Ishikawa (cell line): ENCODE measurements around the gene ACTR3.

Source experiments
- CEBPB ChIP-seq: IDR thresholded peaks from 2 replicates; pipeline ENCODE4 v1.6.1; 2012
- CREB1 ChIP-seq: IDR thresholded peaks from 2 replicates; pipeline ENCODE4 v1.6.1; 2012; ENCODE audit warnings: low read depth
- EGR1 ChIP-seq: IDR thresholded peaks from 2 replicates; pipeline ENCODE4 v1.6.1; 2012
- EP300 ChIP-seq: IDR thresholded peaks from 2 replicates; pipeline ENCODE4 v1.6.1; 2012; ENCODE audit warnings: borderline replicate concordance
- FOXM1 ChIP-seq: IDR thresholded peaks from 2 replicates; pipeline ENCODE4 v1.6.1; 2012; ENCODE audit warnings: low read depth, borderline replicate concordance
- MAX ChIP-seq: IDR thresholded peaks from 2 replicates; pipeline ENCODE4 v1.6.1; 2012
- NFIC ChIP-seq: IDR thresholded peaks from 2 replicates; pipeline ENCODE4 v1.6.1; 2012
- RAD21 ChIP-seq: IDR thresholded peaks from 2 replicates; pipeline ENCODE4 v1.6.1; 2012; ENCODE audit warnings: low read depth
- REST ChIP-seq: IDR thresholded peaks from 2 replicates; pipeline ENCODE4 v1.6.1; 2012; ENCODE audit warnings: low read depth, mild to moderate bottlenecking
- TAF1 ChIP-seq: IDR thresholded peaks from 2 replicates; pipeline ENCODE4 v1.6.1; 2012; ENCODE audit warnings: low read depth, mild to moderate bottlenecking
- TCF12 ChIP-seq: IDR thresholded peaks from 2 replicates; pipeline ENCODE4 v1.6.1; 2012; ENCODE audit warnings: low read depth
- TEAD4 ChIP-seq: IDR thresholded peaks from 2 replicates; pipeline ENCODE4 v1.6.1; 2012
- USF1 ChIP-seq: IDR thresholded peaks from 2 replicates; pipeline ENCODE4 v1.6.1; 2012
- YY1 ChIP-seq: IDR thresholded peaks from 2 replicates; pipeline ENCODE4 v1.6.1; 2012; ENCODE audit warnings: low read depth
- ZBTB7A ChIP-seq: IDR thresholded peaks from 2 replicates; pipeline ENCODE4 v1.6.1; 2012; ENCODE audit warnings: low read depth

The ACTR3 gene

DNA sequence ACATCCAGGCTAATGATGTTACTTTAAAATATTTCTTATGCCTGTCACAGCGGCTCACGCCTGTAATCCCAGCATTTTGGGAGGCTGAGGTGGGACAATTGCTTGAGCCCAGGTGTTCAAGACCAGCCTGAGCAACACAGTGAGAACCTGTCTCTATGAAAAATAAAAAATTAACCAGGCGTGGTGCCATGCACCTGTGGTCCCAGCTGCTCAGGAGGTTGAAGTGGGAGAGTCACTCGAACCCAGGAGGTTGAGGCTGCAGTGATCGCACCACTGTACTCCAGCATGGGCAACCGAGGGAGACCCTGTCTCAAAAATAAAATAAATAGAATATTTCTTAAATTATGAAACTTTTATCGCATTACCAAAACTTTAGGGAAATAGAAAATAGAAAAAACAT lies 28.1 kb upstream of the ACTR3 start:
- TF ChIP-seq MAX (no peak), FOXM1 (no peak), TCF12 (no peak), NFIC (no peak), TEAD4 (no peak), RAD21 (no peak), REST (no peak), USF1 (no peak), EP300 (no peak)

- TF ChIP-seq TEAD4 (no peak), RAD21 (no peak), REST (no peak), TAF1 (no peak)
Observed at GRCh38 chr2:113863144-113863543, 26.7 kb upstream of the ACTR3 start.

DNA sequence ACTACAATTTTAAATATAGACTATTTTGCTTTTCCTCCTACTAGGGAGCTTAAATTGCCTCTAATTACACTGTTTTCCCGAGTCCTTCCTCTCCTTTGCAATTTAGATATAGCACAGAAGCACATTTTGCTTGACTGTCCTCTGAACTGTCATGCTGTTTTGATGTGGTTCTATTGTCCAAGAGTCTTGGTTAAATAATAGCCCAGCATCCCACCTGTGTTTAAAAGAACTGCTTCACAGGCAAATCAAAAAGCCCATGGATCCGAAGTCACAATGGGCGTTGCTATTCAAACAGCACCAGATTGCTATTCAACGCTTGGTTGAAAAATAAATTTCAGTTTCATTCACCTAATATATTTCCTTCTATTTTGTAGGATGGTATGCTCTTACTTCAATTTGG lies 22.3 kb upstream of the ACTR3 start:
- TF ChIP-seq EGR1: no peak
- no peak for TF ChIP-seq CEBPB
- no peak for TF ChIP-seq TCF12
- TF ChIP-seq CREB1: no peak
- no peak for TF ChIP-seq FOXM1
- TF ChIP-seq EP300: no peak
- TF ChIP-seq NFIC: no peak
- no peak for TF ChIP-seq TEAD4
- TF ChIP-seq USF1: no peak
- TF ChIP-seq YY1: no peak
- TF ChIP-seq RAD21: no peak
- TF ChIP-seq MAX: no peak
- no peak for TF ChIP-seq ZBTB7A
- no peak for TF ChIP-seq REST
- TF ChIP-seq TAF1: no peak

DNA sequence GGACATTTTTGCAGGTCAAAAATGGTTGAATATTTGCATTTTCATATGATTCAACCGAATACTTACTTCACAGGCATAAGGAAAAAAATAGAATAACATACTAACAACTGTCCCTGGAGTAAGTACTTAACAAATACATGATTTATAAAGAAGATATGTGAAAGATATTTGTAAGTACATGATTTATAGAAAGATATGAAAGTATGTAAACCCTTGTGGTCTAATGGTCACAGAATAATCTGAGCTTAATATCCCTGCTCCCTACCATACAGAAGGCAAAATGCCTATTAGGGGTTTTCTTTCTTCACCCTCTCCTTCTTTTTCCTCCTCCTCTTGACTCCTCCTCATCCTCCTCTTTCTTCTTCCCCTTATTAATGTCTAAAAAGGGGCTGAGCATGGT lies 20.6 kb upstream of the ACTR3 start:
- TF ChIP-seq CREB1 (no peak), EP300 (no peak), TAF1 (no peak), YY1 (no peak), USF1 (no peak), TCF12 (no peak)

GRCh38 chr2:113872201-113872600 lies 17.7 kb upstream of the ACTR3 start:
- TF ChIP-seq NFIC: no peak
- no peak for TF ChIP-seq TCF12
- no peak for TF ChIP-seq FOXM1
- TF ChIP-seq RAD21: no peak
- TF ChIP-seq TEAD4: no peak
- TF ChIP-seq EGR1: no peak
- no peak for TF ChIP-seq YY1
- TF ChIP-seq CEBPB: no peak
- no peak for TF ChIP-seq CREB1
- no peak for TF ChIP-seq REST
- TF ChIP-seq MAX: no peak
- TF ChIP-seq ZBTB7A: no peak
- TF ChIP-seq TAF1: no peak
- TF ChIP-seq EP300: no peak
- no peak for TF ChIP-seq USF1
